BLaER1 treated with 17β-estradiol and CSF1 and Interleukin-3, amounts not matched to agents 10 nM and 100 nM (cell line): Measurements from ENCODE around the gene MAP3K14.

Experiments
- H3K27ac ChIP-seq, 11 experiments: shearing (Covaris generic); formaldehyde crosslinking; 2 replicates each; pipeline ENCODE4 v1.8.1; 2022
- H3K27me3 ChIP-seq, 11 experiments: shearing (Covaris generic); formaldehyde crosslinking; 2 replicates each; pipeline ENCODE4 v1.8.1; 2022
- H3K36me3 ChIP-seq, 11 experiments: shearing (Covaris generic); formaldehyde crosslinking; 2 replicates each; pipeline ENCODE4 v1.8.1; 2022
- H3K4me1 ChIP-seq, 10 experiments: shearing (Covaris generic); formaldehyde crosslinking; 2 replicates each; pipeline ENCODE4 v1.8.1; 2022
- H3K4me2 ChIP-seq, 11 experiments: shearing (Covaris generic); formaldehyde crosslinking; 2 replicates each; pipeline ENCODE4 v1.8.1; 2022
- H3K4me3 ChIP-seq, 10 experiments: shearing (Covaris generic); formaldehyde crosslinking; 2 replicates each; pipeline ENCODE4 v1.8.1; 2022
- H3K9ac ChIP-seq, 11 experiments: shearing (Covaris generic); formaldehyde crosslinking; 2 replicates each; pipeline ENCODE4 v1.8.1; 2022
- H3K9me3 ChIP-seq, 11 experiments: shearing (Covaris generic); formaldehyde crosslinking; replicated peaks in 1 of 11; 2 replicates each; pipeline ENCODE4 v1.8.1; 2022
- H4K20me1 ChIP-seq, 11 experiments: shearing (Covaris generic); formaldehyde crosslinking; 2 replicates each; pipeline ENCODE4 v1.8.1; 2022
- Cebpa-rat ChIP-seq, 11 experiments: shearing (Covaris generic); IDR thresholded peaks; 2 replicates each; pipeline ENCODE4 v1.8.1; 2022

MAP3K14 gene

DNA sequence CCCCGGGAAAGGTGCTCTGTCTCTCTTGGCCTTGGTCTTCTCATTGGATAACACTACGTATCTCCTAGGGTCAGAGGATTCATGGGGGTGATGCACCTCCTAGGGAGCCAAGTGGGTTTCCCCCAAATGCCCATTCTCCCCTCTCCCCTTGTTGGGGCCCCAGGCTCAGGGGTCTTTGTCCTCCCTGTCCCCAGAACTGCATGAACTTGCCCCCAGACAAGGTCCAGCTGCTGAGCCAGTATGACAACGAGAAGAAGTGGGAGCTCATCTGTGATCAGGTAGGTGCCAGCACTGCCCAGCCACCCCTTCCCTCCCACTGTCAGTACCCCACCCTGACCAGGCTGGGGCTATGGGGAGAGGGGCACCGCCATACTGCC lies 86.4 kb downstream of the MAP3K14 start:
- Histone ChIP-seq H3K36me3 (peaks cover 23 to 58% (median 45%) of the 10 kb centered on the region in 11 experiments), H3K27ac (peak overlapping the region; percentile 90 to 100 (median 99)), H3K4me3 (peak overlapping the region in 9 of 10 experiments; percentile 31 to 99 (median 95); a peak in 18 of 20 replicates), H3K9me3 (no peaks in the 10 kb centered on the region), H3K27me3 (no peaks in the 10 kb centered on the region), H3K4me2 (peak overlapping the region; percentile 98 to 100 (median 100)), H4K20me1 (peaks cover 17 to 48% (median 35%) of the 10 kb centered on the region in 11 experiments; a peak in 21 of 22 replicates), H3K4me1 (peaks cover 94 to 100% (median 96%) of the 10 kb centered on the region in 10 experiments), H3K9ac (peak overlapping the region; percentile 90 to 99 (median 97))
- TF ChIP-seq Cebpa-rat (IDR thresholded peaks at IDR 0.05) = no peak

DNA sequence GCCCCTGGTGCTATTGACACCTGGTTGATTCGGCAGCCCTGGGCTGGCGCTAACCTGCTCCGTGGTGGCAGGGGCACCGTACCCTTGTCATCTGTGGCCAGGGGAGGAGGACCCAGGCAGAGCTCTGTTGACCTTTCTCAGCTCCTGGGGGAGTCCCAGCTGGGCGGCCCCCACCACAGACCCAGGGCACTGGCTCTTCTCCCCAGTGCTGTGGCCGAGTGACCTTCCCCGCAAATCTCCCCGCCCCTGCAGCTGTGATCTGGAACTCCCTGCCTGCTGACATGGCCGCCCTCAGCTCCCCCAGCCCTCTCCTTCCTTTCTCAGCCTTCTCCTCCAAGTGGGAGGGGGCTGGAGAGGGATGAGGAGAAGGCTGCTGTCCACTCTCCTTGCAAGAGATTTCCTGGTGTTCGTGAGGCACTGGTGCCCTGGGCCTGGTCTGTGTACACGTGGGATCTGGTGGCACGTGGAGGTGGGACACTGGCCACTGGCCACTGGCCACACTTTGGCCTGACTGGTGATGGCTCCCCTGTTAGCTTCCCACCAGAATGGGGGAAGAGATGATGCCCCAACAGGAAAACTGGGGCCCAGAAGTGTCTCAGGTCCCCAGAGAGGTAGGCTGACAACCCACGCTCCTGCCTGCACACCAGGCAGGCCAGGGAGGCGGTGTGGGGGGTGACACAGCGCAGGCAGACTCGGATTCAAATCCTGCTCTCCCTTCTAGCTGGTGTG lies 87.0 kb downstream of the MAP3K14 start:
- Histone ChIP-seq H3K4me3 (peak overlapping the region; percentile 26 to 99 (median 94)), H3K4me1 (peaks cover 94 to 100% (median 96%) of the 10 kb centered on the region in 10 experiments), H3K27me3 (no peaks in the 10 kb centered on the region), H3K27ac (peak overlapping the region; percentile 90 to 100 (median 99)), H4K20me1 (peaks cover 11 to 42% (median 29%) of the 10 kb centered on the region in 11 experiments; a peak in 21 of 22 replicates), H3K9ac (peak overlapping the region; percentile 90 to 99 (median 97)), H3K9me3 (no peaks in the 10 kb centered on the region), H3K36me3 (peaks cover 23 to 56% (median 39%) of the 10 kb centered on the region in 11 experiments), H3K4me2 (peak overlapping the region; percentile 98 to 100 (median 100))
- TF ChIP-seq Cebpa-rat (IDR thresholded peaks at IDR 0.05) = no peak

DNA sequence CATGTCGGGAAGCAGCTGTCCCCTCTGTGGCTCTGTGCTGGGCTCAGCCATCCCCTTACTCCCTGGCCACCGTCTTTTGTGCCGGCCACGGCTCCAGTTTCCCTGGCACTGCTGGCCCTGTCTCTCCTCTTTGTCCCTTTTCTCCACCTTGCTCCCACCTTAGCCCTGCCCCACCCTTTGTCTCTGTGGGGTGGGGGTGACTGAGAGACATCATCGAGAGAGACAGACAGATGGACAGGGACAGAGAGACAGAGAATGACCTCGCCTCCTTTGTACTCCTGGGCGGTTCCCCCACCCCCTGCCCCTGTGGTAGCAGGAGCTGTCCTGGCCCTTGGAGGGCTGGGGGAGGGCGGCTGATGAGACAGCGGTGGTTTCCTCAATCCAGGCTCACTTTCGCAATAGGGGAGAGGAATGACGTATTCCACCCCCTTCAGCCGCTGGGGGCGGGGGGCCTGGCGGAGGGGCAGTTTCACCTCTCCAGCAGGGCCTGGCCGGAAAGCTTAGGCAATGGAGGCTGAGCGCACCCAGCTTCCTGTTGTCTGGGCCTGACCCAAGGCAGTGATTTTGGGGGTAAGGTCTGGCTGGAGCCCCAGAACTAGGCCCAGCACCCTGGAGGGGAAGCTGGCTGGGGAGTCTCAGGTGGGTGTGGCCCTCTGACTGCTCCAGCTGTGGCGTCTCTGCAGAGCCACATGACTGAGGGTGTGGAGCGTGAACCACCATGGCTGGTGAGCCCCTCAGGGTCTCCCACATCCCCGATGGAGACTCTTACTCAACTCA lies 87.9 kb downstream of the MAP3K14 start:
- peak overlapping the region; percentile 98 to 100 (median 100) for H3K4me2 ChIP-seq
- H3K36me3 ChIP-seq = peaks cover 20 to 56% (median 35%) of the 10 kb centered on the region in 11 experiments
- H4K20me1 ChIP-seq = peaks cover 8 to 34% (median 21%) of the 10 kb centered on the region in 11 experiments; a peak in 17 of 22 replicates
- peak overlapping the region; percentile 90 to 99 (median 97) for H3K9ac ChIP-seq
- peak; percentile 98 to 100 (median 99) for TF ChIP-seq Cebpa-rat (IDR thresholded peaks at IDR 0.05)
- H3K9me3 ChIP-seq = no peaks in the 10 kb centered on the region
- peaks cover 94 to 100% (median 96%) of the 10 kb centered on the region in 10 experiments for H3K4me1 ChIP-seq
- peak overlapping the region in 9 of 10 experiments; percentile 93 to 100 (median 98); a peak in 19 of 20 replicates for H3K4me3 ChIP-seq
- H3K27me3 ChIP-seq = no peaks in the 10 kb centered on the region
- H3K27ac ChIP-seq = peak overlapping the region; percentile 90 to 100 (median 99)

DNA sequence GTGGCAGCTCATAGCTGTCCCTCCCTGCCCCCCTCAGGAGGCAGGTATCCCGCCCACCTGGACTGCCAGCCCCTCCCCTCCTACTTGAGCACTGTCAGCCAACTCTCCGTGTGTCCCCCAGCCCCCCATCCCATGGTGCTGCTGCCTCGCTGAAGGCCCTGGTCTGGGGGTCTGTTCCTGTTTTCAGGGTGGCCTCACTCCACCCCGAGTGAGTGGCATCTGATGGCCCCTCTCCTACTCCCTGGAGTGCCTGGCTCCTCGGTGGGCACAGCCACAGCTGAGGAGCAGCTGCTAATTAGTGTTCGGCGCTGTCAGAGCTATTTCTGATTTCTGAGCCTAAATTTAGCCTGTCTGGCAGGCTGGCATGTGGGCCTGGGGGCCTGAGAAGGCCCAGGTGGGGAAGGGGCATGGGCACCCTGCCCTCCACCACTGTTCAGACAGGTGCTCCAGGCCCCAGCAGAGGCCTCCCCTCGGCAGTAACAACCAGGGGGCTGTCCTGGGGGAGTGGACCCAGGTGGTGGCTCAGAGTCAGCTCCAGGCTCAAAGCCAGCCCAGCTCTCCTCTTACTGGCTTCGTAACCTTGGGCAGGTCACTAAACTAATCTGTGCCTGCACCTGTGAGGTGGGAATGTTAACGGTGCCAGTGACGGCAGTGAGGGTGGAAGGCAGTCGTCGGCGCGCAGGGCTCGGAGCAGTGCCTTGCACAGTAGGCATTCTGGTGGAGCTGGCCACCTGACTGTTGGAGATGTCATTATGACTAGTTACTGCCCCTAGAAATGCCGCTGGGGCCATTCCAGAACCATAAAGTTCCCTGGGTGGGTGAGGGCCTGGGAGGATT lies 88.7 kb downstream of the MAP3K14 start:
- H3K4me3 ChIP-seq = peak overlapping the region in 9 of 10 experiments; percentile 93 to 100 (median 98); a peak in 19 of 20 replicates
- peaks cover 89 to 100% (median 95%) of the 10 kb centered on the region in 10 experiments for H3K4me1 ChIP-seq
- peak overlapping the region; percentile 90 to 99 (median 97) for H3K9ac ChIP-seq
- H3K27me3 ChIP-seq = no peaks in the 10 kb centered on the region
- H3K36me3 ChIP-seq = peaks cover 12 to 56% (median 27%) of the 10 kb centered on the region in 11 experiments
- peak overlapping the region; percentile 90 to 100 (median 99) for H3K27ac ChIP-seq
- H3K9me3 ChIP-seq = no peaks in the 10 kb centered on the region
- H4K20me1 ChIP-seq = peaks cover 1 to 25% (median 12%) of the 10 kb centered on the region in 11 experiments; a peak in 15 of 22 replicates
- peak overlapping the region; percentile 98 to 100 (median 100) for H3K4me2 ChIP-seq
- no peak for TF ChIP-seq Cebpa-rat (IDR thresholded peaks at IDR 0.05)

DNA sequence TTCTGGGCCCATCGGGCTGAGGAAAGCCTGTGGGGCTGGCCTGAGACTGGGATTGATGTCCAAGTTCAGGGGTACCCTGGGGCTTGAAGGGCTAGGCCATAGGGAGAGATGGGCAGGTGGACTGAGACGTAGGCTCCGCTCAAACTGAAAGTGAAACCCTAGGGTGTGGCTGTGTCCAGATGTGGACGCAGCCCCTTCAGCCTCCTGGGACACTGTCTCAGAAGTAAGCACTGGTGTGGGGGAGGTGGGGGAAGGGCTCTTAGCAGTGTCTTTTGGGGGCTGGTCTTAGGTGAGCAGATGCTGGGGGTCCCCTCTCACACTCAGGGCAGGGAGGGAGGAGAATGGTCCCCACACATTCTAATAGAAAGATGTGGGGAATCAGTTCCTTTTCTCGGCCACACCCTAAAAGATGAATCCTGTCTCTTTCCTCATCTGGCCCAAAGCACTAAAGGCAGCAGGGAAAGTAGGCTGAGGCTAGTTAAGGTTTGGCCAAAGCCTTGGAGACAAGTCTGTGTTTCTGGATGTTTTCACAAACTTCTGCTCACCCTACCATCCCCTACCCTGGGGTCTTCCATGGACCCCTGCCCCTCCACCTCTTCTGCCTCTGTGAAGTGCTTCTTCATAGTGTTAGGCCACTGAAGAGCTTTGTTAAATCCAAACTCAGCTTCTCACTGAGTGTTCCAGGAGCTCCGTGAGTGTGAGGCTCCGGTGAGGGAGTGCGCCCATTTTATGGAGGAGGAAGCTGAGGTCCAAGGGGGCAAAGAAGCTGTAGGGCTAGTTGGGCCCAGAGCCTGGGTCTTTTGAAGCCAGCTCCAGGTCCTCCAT lies 89.5 kb downstream of the MAP3K14 start:
- H3K36me3 ChIP-seq = peaks cover 4 to 50% (median 19%) of the 10 kb centered on the region in 11 experiments
- H3K9ac ChIP-seq = peak overlapping the region; percentile 90 to 99 (median 97)
- peak overlapping the region; percentile 90 to 100 (median 99) for H3K27ac ChIP-seq
- TF ChIP-seq Cebpa-rat (IDR thresholded peaks at IDR 0.05) = no peak
- no peaks in the 10 kb centered on the region for H3K9me3 ChIP-seq
- H3K4me2 ChIP-seq = peak overlapping the region; percentile 98 to 100 (median 100)
- H4K20me1 ChIP-seq = peaks cover 0 to 17% (median 6%) of the 10 kb centered on the region in 11 experiments; a peak in 11 of 22 replicates
- peaks cover 81 to 96% (median 87%) of the 10 kb centered on the region in 10 experiments for H3K4me1 ChIP-seq
- H3K4me3 ChIP-seq = peak overlapping the region; percentile 93 to 100 (median 98)
- no peaks in the 10 kb centered on the region for H3K27me3 ChIP-seq

DNA sequence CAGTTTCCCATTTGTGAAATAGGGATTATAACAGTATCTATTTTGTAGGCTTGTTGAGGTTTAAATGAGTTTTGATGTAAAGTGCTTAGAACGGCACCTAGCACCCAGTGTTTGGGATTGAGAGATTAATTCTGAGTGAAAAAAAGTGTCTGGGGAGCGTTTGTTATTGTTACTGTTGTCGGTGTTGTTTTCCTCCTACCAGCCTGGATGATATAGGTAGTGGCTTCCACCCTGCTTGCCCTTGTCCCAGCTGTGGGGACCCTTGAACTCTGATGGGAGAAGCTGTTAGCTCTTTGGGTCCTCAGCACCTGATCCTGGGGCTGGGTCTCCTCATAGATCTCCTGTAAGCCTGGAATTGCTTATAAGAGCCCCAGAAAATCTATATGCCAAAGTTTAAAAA lies 90.2 kb downstream of the MAP3K14 start:
- peak overlapping the region; percentile 98 to 100 (median 100) for H3K4me2 ChIP-seq
- no peak for TF ChIP-seq Cebpa-rat (IDR thresholded peaks at IDR 0.05)
- peak overlapping the region; percentile 93 to 100 (median 98) for H3K4me3 ChIP-seq
- H4K20me1 ChIP-seq = peaks cover 0 to 10% (median 0%) of the 10 kb centered on the region in 11 experiments; a peak in 7 of 22 replicates
- no peaks in the 10 kb centered on the region for H3K9me3 ChIP-seq
- H3K9ac ChIP-seq = peak overlapping the region; percentile 90 to 99 (median 97)
- H3K27me3 ChIP-seq = no peaks in the 10 kb centered on the region
- H3K36me3 ChIP-seq = peaks cover 0 to 42% (median 12%) of the 10 kb centered on the region in 11 experiments; a peak in 10 of 22 replicates
- H3K4me1 ChIP-seq = peaks cover 74 to 89% (median 80%) of the 10 kb centered on the region in 10 experiments
- H3K27ac ChIP-seq = peak overlapping the region; percentile 90 to 100 (median 99)

DNA sequence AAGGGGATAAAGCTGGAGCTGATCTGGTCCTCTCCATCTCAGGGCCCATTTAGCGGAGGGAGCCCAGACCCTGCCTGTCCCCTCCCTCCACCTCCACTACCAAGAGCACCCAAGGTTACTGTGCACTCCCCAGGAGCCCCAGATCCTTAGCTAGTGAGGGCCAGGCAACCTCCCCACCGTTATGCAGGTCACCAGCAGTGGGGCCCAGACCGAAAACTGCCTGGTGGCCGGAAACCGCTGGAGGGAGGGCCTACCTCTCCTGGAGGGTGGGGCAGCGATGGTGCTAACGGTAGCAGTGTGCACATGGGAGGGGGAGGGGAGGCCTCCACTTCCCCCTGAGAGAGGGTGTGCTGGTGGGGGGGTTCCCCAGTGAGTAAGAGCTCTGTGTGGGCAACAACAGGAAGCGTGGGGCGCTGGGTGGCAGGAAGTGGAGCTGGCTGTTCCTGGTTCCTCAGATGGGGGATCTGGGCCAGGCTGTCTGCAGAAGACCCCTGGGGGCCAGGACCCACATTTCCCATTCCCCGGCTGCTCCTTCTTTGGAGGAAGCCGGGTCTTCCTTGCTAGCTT lies 90.8 kb downstream of the MAP3K14 start:
- peak overlapping the region; percentile 90 to 100 (median 99) for H3K27ac ChIP-seq
- H3K4me2 ChIP-seq = peak overlapping the region; percentile 98 to 100 (median 100)
- H3K9me3 ChIP-seq = no peaks in the 10 kb centered on the region
- no peak for TF ChIP-seq Cebpa-rat (IDR thresholded peaks at IDR 0.05)
- peak overlapping the region; percentile 93 to 100 (median 98) for H3K4me3 ChIP-seq
- peaks cover 0 to 37% (median 10%) of the 10 kb centered on the region in 11 experiments; a peak in 8 of 22 replicates for H3K36me3 ChIP-seq
- peak overlapping the region; percentile 90 to 99 (median 97) for H3K9ac ChIP-seq
- peaks cover 0 to 6% (median 0%) of the 10 kb centered on the region in 11 experiments; a peak in 3 of 22 replicates for H4K20me1 ChIP-seq
- H3K4me1 ChIP-seq = peaks cover 68 to 87% (median 75%) of the 10 kb centered on the region in 10 experiments
- no peaks in the 10 kb centered on the region for H3K27me3 ChIP-seq
